NCI-H2081 (cell line): Measurements from ENCODE around the gene GNG13.
"Not testable (repeated sequence)": the region's sequence is repeated elsewhere in the genome, so short reads cannot be mapped to it uniquely, and the experiment has no call there.

Experiments used
- DNase-seq, 2 experiments: peaks; one replicate each; lab custom pipeline; 2025; lab: John Stamatoyannopoulos, UW

The GNG13 gene

GRCh38 chr16:761625-762513, 38.7 kb downstream of the GNG13 start:
- DNase-seq, result no peak

- DNase-seq, result no peak
Measured at GRCh38 chr16:760545-761343, 39.8 kb downstream of the GNG13 start, which contains the start of gene MSLN. MSLN (plus strand) TSS chr16:760734; CDS start chr16:762681, 1,947 bp downstream.

GRCh38 chr16:760065-760464, 40.5 kb downstream of the GNG13 start:
- DNase-seq, result no peak

- DNase-seq, result no peak
Measured at GRCh38 chr16:759110-759910, 41.2 kb downstream of the GNG13 start.

GRCh38 chr16:756428-756827, 44.1 kb downstream of the GNG13 start:
- no peak for DNase-seq

- no peak for DNase-seq
Measured at GRCh38 chr16:754656-755055, 45.9 kb downstream of the GNG13 start.

- DNase-seq, result not testable (repeated sequence)
Measured at GRCh38 chr16:754121-754607, 46.4 kb downstream of the GNG13 start.

GRCh38 chr16:752007-752312, 48.6 kb downstream of the GNG13 start:
- DNase-seq, result no peak

- no peak for DNase-seq
Measured at GRCh38 chr16:751152-752006, 49.2 kb downstream of the GNG13 start.

- no peak for DNase-seq
Measured at GRCh38 chr16:750485-750884, 50.0 kb downstream of the GNG13 start.

GRCh38 chr16:749010-749409, 51.5 kb downstream of the GNG13 start:
- no peak for DNase-seq
